SKM-1 (cell line): ENCODE data around the gene RNF13.
A peak's percentile ranks its signal among the peaks of the same experiment; 100 is the strongest.

Experiments
- DNase-seq: peaks from one replicate; lab custom pipeline; 2025; ENCODE audit not compliant: unreplicated experiment; lab: John Stamatoyannopoulos, UW

RNF13 gene, protein sequence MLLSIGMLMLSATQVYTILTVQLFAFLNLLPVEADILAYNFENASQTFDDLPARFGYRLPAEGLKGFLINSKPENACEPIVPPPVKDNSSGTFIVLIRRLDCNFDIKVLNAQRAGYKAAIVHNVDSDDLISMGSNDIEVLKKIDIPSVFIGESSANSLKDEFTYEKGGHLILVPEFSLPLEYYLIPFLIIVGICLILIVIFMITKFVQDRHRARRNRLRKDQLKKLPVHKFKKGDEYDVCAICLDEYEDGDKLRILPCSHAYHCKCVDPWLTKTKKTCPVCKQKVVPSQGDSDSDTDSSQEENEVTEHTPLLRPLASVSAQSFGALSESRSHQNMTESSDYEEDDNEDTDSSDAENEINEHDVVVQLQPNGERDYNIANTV

DNA sequence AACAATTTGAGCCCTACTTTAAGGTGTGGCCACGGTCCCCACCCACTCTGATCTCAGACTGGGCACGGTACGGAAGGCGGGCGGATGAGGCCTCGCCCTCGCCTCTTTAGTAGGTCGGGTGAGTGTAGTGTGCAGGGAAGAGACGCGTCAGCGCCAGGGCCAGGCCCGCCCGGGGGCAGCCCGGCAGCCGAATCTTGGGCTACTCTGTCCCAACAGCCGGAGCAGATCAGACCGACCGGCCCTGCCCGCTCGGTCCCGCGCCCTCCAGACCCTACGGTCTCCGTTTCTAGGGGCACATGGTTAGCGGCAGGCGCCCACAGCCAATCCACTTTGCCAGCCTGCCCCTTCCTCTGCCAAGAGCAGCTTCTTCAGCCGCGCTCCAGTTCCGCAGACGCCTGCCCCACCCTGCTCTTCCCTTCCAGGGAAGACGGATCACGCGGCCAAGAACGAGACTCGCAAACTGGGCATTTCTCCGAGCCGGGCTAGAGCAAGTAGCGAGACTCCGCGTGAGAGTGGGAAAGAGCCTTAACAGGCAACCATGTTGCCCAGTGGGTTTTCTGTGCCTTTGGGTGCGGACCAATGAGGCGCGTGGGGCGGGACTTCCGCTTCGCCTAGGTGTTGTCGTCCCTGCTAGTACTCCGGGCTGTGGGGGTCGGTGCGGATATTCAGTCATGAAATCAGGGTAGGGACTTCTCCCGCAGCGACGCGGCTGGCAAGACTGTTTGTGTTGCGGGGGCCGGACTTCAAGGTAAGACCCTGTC is at the start of gene RNF13:
TSS of gene RNF13 (plus strand) at position 610 of the 761 bp plus-strand sequence. CDS start 32,812 bp downstream, outside the sequence.
- peak; percentile 85 for DNase-seq

DNA sequence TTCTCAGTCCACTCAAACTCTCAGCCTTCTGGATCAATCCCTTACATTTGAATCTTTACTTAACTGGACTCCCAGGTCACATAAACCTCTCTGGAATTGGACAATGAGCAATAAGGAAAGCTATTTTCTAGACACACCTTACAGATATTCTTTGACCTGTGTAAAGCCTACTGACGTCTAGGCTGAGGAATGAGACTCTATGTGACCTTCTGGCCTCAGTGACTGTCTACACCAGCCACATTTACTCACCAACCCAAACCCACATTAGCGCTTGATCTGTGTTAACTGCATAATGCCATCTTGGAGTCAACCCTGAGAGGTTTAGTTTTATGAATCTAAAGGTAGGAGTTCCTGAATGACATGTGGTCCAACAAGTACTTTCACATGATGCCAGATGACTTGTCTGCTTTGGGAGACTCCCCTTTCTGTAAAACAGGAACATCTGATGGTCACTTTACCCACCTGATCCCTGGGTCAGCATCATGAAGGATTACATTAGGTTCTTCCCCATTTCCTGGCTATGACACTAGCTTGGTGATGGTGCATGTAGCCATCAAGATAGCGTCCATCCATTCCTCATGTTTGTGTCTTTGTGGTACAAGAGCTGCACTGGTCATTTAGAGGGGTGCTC is 49.3 kb upstream of the RNF13 start:
- DNase-seq, result no peak

GRCh38 chr3:149764302-149764701 is 48.7 kb upstream of the RNF13 start:
- DNase-seq, result no peak

DNA sequence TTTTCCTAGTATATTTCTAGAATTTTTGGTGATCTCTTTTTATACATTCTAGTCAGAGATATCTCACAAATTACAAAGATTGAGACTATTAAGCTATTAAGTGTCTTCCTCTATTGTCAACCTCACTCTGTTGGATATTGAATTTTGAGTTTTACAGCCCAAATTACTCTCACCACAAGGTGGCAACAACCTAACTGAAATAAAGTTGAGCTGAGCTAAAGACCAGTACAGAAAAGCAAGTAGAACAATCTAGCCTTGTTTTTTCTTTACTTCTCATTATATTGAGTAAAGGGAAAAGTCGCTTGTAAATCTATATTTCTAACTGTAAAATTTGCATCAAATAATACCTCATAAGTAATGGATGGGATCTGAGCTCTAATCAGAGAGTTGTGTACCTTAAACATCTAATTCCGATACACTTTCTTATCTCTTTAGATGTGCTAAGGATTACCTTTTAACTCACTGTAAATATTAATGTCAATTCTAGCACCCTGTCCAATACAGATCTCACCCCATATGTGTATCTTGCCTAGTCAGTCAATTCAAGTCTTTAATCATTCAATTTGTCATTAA is 47.2 kb upstream of the RNF13 start:
- peak; percentile 26 for DNase-seq

GRCh38 chr3:149767720-149768119 is 45.3 kb upstream of the RNF13 start:
- DNase-seq, result no peak

DNA sequence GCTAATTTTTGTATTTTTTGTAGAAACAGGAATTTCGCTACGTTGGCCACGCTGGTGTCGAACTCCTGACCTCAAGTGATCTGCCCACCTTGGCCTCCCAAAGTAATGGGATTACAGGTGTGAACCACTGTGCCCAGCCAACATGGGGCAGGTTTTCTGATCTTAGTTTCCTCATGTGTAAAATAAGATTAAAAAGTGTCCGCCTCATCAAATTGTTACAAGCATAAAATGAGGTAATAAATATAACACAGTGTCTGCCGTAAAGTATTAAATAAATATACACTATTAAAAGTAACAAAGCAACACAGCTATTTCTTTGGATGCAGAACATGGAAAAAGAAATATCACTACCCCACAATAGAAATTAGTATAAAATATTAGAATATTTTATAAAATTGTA is 44.3 kb upstream of the RNF13 start:
- DNase-seq, result no peak

DNA sequence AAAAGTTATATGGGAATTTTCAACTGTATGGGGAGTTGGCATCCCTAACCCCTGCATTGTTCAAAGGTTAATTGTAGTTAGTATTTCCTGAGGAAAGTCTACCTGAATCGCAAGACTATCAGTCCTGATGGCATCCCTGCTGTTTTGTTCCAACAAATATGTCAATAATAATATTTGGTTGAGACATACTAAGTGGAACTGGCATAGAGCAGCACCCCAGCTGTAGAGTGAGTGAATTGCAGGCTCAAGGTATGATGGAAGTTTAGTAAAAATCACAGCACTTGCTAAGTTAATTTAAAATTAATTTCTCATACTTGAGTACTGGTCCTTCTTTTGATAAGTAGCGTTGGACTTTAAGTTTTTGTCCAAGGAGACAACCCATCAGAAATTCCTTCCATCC is 42.8 kb upstream of the RNF13 start:
- no peak for DNase-seq

DNA sequence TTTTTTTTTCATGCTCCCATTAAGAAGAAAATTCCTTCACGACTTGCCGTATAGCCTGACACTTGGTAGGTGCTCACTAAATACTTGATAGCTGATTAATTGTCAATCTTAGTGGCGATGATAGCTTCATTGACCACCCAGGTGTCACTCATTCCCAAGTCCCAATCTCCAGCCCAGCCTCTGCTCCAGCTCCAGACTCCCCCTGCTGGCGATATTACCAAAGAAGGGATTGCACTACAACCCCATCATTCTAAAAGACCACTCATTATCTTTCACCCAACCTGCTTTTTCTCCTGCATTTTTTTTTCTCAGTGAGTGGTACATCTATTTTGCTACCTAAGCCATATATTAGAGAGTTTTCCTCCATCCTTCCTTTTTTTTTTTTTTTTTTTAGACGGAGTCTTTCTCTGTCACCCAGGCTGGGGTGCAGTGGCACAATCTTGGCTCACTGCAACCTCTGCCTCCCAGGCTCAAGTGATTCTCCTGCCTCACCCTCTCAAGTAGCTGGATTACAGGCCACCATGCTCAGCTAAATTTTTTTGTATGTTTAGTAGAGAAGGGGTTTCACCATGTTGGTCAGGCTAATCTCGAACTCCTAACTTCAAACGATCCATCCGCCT is 41.3 kb upstream of the RNF13 start:
- DNase-seq, result peak; percentile 25

DNA sequence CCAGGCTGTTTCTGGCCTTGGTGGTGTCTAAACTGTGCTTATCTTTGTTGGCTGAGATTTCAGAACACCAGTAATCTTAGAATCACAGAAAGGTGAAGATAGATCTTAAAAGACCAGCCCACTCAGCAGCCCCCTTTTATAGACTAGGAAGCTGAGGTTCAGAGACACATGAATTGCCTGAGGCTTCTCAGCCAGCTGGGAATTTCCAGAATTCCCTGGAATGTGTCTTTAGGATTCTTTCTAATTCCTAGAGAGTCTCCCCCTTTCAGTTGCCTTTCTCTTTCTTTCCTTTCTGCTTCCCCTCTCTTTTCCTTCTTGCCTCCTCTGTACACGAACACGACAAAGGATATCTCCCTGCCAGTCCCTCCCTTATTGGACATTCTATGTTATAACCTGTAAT is 40.2 kb upstream of the RNF13 start:
- no peak for DNase-seq

- no peak for DNase-seq
These were observed 36.8 kb upstream of the RNF13 start for GRCh38 chr3:149776170-149776569.

- no peak for DNase-seq
These were observed 35.4 kb upstream of the RNF13 start for GRCh38 chr3:149777414-149778214.

- peak; percentile 22 for DNase-seq
These were observed 31.8 kb upstream of the RNF13 start for GRCh38 chr3:149781211-149781610.

- DNase-seq, result no peak
These were observed 31.3 kb upstream of the RNF13 start for GRCh38 chr3:149781741-149782140.

GRCh38 chr3:149783576-149783975 is 29.4 kb upstream of the RNF13 start:
- peak; percentile 67 for DNase-seq

- DNase-seq, result no peak
These were observed 28.8 kb upstream of the RNF13 start for GRCh38 chr3:149784064-149784704.

- no peak for DNase-seq
These were observed 22.7 kb upstream of the RNF13 start for GRCh38 chr3:149790268-149790667.

GRCh38 chr3:149790698-149791097 is 22.3 kb upstream of the RNF13 start:
- no peak for DNase-seq

DNA sequence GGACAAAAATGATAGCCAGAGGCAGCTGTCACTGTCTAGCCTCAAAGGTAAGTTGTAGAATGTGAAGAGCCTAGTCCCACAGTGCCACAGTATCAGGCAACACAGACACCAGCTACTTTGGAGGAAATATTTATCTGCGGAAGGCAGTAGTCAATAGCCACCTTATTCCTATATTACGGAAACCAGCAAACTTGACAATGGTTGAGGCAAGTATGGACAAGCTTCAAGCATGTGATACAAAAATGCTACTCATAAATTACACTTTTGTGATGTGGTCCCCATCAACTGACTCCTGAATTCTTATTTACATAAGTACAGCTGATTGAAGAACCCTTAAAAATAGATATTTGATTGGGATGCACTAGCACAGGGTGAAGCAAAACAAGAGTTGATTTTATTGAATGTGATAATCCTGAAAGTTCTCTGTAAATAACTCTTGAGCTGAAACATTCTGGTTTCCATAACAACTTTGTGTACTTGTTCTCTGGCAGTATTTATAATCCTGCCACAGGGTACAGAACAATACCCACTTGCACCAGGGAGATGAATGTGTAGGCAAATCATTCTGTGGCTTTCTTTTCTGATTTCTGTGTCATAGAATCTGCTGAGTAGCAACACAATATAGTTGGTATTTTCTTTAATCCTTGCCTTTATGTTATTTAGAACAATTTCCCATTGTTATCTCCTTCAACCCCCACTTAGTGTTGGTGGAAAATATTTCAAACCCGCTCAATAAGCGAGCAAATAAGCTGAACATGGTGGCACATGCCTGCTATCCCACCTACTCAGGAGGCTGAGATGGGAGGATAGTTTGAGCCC is 20.4 kb upstream of the RNF13 start, which contains the start of gene ANKUB1:
TSS of gene ANKUB1 (minus strand) at position 103 of the 819 bp plus-strand sequence. CDS start 188 bp downstream, outside the sequence.
- DNase-seq, result no peak

DNA sequence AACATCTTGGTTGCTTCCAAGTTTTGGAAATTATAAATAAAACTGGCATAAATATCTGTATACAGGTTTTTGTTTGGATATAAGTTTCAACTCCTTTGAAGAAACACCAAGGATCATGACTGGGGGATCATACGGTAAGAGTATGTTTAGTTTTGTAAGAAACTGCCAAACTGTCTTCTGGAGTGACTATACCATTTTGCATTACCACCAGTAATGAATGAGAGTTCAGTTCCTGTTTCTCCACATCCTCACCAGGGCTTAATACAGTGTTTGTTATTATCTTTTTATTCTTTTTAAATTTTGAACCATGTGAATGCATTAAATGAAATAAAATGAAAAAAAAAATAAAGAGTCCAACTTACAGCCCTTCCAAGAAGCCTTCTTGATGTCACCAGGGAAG is 17.0 kb upstream of the RNF13 start:
- DNase-seq, result no peak
